Measurements from ENCODE around the gene DUSP28. TPM values are rescaled to one million over a fixed set of nuclear protein-coding genes. Genes with fewer than 3 reads are reported as not detected.
A peak's percentile ranks its signal among the peaks of the same experiment; 100 is the strongest.

DUSP28 gene
- total and polyA plus RNA-seq, 2 of the 13 experiments (the other 11 are each of a cell fraction or from before 2014, with no cell fraction given), result 5.2 to 8.6 TPM

GRCh38 chr2:240560084-240560479, at the start of gene DUSP28 (continued):
- TF ChIP-seq, protein P1, sequence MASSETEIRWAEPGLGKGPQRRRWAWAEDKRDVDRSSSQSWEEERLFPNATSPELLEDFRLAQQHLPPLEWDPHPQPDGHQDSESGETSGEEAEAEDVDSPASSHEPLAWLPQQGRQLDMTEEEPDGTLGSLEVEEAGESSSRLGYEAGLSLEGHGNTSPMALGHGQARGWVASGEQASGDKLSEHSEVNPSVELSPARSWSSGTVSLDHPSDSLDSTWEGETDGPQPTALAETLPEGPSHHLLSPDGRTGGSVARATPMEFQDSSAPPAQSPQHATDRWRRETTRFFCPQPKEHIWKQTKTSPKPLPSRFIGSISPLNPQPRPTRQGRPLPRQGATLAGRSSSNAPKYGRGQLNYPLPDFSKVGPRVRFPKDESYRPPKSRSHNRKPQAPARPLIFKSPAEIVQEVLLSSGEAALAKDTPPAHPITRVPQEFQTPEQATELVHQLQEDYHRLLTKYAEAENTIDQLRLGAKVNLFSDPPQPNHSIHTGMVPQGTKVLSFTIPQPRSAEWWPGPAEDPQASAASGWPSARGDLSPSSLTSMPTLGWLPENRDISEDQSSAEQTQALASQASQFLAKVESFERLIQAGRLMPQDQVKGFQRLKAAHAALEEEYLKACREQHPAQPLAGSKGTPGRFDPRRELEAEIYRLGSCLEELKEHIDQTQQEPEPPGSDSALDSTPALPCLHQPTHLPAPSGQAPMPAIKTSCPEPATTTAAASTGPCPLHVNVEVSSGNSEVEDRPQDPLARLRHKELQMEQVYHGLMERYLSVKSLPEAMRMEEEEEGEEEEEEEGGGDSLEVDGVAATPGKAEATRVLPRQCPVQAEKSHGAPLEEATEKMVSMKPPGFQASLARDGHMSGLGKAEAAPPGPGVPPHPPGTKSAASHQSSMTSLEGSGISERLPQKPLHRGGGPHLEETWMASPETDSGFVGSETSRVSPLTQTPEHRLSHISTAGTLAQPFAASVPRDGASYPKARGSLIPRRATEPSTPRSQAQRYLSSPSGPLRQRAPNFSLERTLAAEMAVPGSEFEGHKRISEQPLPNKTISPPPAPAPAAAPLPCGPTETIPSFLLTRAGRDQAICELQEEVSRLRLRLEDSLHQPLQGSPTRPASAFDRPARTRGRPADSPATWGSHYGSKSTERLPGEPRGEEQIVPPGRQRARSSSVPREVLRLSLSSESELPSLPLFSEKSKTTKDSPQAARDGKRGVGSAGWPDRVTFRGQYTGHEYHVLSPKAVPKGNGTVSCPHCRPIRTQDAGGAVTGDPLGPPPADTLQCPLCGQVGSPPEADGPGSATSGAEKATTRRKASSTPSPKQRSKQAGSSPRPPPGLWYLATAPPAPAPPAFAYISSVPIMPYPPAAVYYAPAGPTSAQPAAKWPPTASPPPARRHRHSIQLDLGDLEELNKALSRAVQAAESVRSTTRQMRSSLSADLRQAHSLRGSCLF (CRISPR knock-in tag; IDR thresholded peaks at IDR 0.05; ENCODE audit: borderline replicate concordance), result no peak; the same call in 1 of the 2 replicates
- TF ChIP-seq NFIC (IDR thresholded peaks at IDR 0.05; ENCODE audit: low read length) (no peak), ZNF414 (CRISPR knock-in tag; IDR thresholded peaks at IDR 0.05) (no peak), SSRP1 (CRISPR knock-in tag; IDR thresholded peaks at IDR 0.05) (no peak), HOXA7 (CRISPR knock-in tag; IDR thresholded peaks at IDR 0.05) (no peak), CC2D1A (CRISPR knock-in tag; IDR thresholded peaks at IDR 0.05) (0 out of 2 replicates have a peak, but pooled peaks have one; percentile 53), E2F5 (CRISPR knock-in tag; conservative IDR thresholded peaks at IDR 0.05) (peak; percentile 63; the same call in 1 of the 2 replicates), ZNF839 (CRISPR knock-in tag; IDR thresholded peaks at IDR 0.05; ENCODE audit: borderline replicate concordance) (no peak), ZNF234 (CRISPR knock-in tag; conservative IDR thresholded peaks at IDR 0.05) (no peak), ZNF446 (CRISPR knock-in tag; IDR thresholded peaks at IDR 0.05) (no peak), GFI1 (CRISPR knock-in tag; IDR thresholded peaks at IDR 0.05; ENCODE audit: borderline replicate concordance) (0 out of 2 replicates have a peak, but pooled peaks have one; percentile 23), ZNF850 (CRISPR knock-in tag; conservative IDR thresholded peaks at IDR 0.05) (no peak; the same call in 1 of the 2 replicates), RAD51 (IDR thresholded peaks at IDR 0.05; ENCODE audit: borderline replicate concordance) (no peak), ATF7 (IDR thresholded peaks at IDR 0.05) (no peak), ATF7 (CRISPR knock-in tag; IDR thresholded peaks at IDR 0.05) (no peak; the same call in 1 of the 2 replicates)
- TF ChIP-seq, protein P2, sequence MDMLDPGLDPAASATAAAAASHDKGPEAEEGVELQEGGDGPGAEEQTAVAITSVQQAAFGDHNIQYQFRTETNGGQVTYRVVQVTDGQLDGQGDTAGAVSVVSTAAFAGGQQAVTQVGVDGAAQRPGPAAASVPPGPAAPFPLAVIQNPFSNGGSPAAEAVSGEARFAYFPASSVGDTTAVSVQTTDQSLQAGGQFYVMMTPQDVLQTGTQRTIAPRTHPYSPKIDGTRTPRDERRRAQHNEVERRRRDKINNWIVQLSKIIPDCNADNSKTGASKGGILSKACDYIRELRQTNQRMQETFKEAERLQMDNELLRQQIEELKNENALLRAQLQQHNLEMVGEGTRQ (IDR thresholded peaks at IDR 0.05; ENCODE audit: low read depth, low read length), result no peak
- TF ChIP-seq, protein P2 (CRISPR knock-in tag; IDR thresholded peaks at IDR 0.05; ENCODE audit: borderline replicate concordance), result no peak
- TF ChIP-seq, protein P3, sequence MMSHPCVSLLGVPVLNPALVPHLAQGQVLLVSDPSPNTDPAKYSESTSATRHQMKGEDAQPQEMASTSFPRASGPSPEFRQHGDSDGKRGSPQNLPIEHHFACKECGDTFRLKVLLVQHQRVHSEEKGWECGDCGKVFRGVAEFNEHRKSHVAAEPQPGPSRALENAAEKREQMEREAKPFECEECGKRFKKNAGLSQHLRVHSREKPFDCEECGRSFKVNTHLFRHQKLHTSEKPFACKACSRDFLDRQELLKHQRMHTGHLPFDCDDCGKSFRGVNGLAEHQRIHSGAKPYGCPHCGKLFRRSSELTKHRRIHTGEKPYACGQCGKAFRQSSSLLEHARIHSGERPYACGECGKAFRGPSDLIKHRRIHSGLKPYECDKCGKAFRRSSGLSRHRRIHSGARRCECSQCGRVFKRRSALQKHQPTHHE (CRISPR knock-in tag; IDR thresholded peaks at IDR 0.05; ENCODE audit: borderline replicate concordance), result no peak
- TF ChIP-seq, protein P4, sequence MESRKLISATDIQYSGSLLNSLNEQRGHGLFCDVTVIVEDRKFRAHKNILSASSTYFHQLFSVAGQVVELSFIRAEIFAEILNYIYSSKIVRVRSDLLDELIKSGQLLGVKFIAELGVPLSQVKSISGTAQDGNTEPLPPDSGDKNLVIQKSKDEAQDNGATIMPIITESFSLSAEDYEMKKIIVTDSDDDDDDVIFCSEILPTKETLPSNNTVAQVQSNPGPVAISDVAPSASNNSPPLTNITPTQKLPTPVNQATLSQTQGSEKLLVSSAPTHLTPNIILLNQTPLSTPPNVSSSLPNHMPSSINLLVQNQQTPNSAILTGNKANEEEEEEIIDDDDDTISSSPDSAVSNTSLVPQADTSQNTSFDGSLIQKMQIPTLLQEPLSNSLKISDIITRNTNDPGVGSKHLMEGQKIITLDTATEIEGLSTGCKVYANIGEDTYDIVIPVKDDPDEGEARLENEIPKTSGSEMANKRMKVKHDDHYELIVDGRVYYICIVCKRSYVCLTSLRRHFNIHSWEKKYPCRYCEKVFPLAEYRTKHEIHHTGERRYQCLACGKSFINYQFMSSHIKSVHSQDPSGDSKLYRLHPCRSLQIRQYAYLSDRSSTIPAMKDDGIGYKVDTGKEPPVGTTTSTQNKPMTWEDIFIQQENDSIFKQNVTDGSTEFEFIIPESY (CRISPR knock-in tag; IDR thresholded peaks at IDR 0.05), result no peak
